Keratinocyte (primary cell): Measurements from ENCODE around the gene KMO. TPM values are rescaled to one million over a fixed set of nuclear protein-coding genes. Genes with fewer than 3 reads are reported as not detected.

Source experiments
- DNase-seq: peaks from one replicate; pipeline ENCODE4 v3.0.0-alpha.2; 2011; ENCODE audit warnings: low read depth, missing footprints, low spot score
- FAIRE-seq: peaks from 2 replicates; lab custom pipeline; 2011; peaks lifted over from hg19 to GRCh38; lab: Jason Lieb, UNC
- H2AFZ ChIP-seq: 2 replicates; pipeline ENCODE4 v1.6.0; 2012; ENCODE audit warnings: low read length, control low read depth, inconsistent platforms; ENCODE audit not compliant: control insufficient read depth
- H3K27ac ChIP-seq: 2 replicates; pipeline ENCODE4 v1.5.1; 2011; ENCODE audit warnings: low read length; ENCODE audit not compliant: control insufficient read depth, insufficient read depth
- H3K27me3 ChIP-seq: 3 replicates; pipeline ENCODE4 v1.6.0; 2011; ENCODE audit warnings: low read length; ENCODE audit not compliant: control insufficient read depth, insufficient read depth; ENCODE audit errors: extremely low read depth
- H3K36me3 ChIP-seq, 2 experiments: 2 replicates in 1 of 2; 3 replicates in 1 of 2; pipeline ENCODE4 v1.5.1; 2011; ENCODE audit warnings: low read length in 2 of 2, mild to moderate bottlenecking in 1 of 2; ENCODE audit not compliant: control insufficient read depth in 2 of 2, insufficient read depth in 2 of 2; ENCODE audit errors: extremely low read depth in 1 of 2
- H3K4me1 ChIP-seq: 3 replicates; pipeline ENCODE4 v1.5.1; 2011; ENCODE audit warnings: low read length; ENCODE audit not compliant: control insufficient read depth, insufficient read depth; ENCODE audit errors: extremely low read depth
- H3K4me2 ChIP-seq: 3 replicates; pipeline ENCODE4 v1.6.0; 2011; ENCODE audit warnings: low read depth, low read length; ENCODE audit not compliant: control insufficient read depth, insufficient read depth; ENCODE audit errors: extremely low read depth
- H3K4me3 ChIP-seq, 3 experiments: fragments of 200-600 bp in 1 of 3; sonication (generic) in 1 of 3; 2 replicates in 2 of 3; 3 replicates in 1 of 3; pipeline ENCODE4 v1.5.1; 2011 to 2016; ENCODE audit warnings: low read length in 3 of 3, mild to moderate bottlenecking in 3 of 3, control low read depth in 2 of 3, inconsistent platforms in 1 of 3, low read depth in 1 of 3, mixed read lengths in 1 of 3, mixed run types in 1 of 3, moderate library complexity in 1 of 3; ENCODE audit not compliant: control insufficient read depth in 2 of 3, insufficient read depth in 2 of 3; ENCODE audit errors: extremely low read depth in 1 of 3
- H3K79me2 ChIP-seq: 2 replicates; pipeline ENCODE4 v1.6.0; 2012; ENCODE audit warnings: low read length; ENCODE audit not compliant: control insufficient read depth, insufficient read depth
- H3K9ac ChIP-seq: 3 replicates; pipeline ENCODE4 v1.6.0; 2011; ENCODE audit warnings: low read length; ENCODE audit not compliant: control insufficient read depth, insufficient read depth; ENCODE audit errors: extremely low read depth
- H3K9me1 ChIP-seq: 3 replicates; pipeline ENCODE4 v1.6.0; 2011; ENCODE audit warnings: low read length; ENCODE audit not compliant: control insufficient read depth, insufficient read depth; ENCODE audit errors: extremely low read depth
- H3K9me3 ChIP-seq: 2 replicates; pipeline ENCODE4 v1.5.1; 2012; ENCODE audit warnings: low read depth, low read length; ENCODE audit not compliant: control insufficient read depth
- H4K20me1 ChIP-seq: 3 replicates; pipeline ENCODE4 v1.6.0; 2011; ENCODE audit warnings: low read length; ENCODE audit not compliant: control insufficient read depth, insufficient read depth; ENCODE audit errors: extremely low read depth
- EZH2 ChIP-seq: IDR thresholded peaks from one replicate; pipeline ENCODE4 v1.6.1; 2012; ENCODE audit warnings: inconsistent platforms, mild to moderate bottlenecking, low read length, moderate library complexity
- dilution Hi-C: fragments of 300-500 bp; cut with MboI; formaldehyde crosslinking; loops from one replicate; pipeline ENCODE4 v1.7.0; 2020; ENCODE audit warnings: low sequenced_read_pairs; ENCODE audit not compliant: extremely low pct_ligation_motif_present
- polyA plus RNA-seq, 5 experiments: library from polyadenylated mRNA; depleted of rRNA in 3 of 5; stranded (reverse) in 3 of 5; stranded (forward) in 1 of 5; unstranded in 1 of 5; fragments of >200 nt; gene quantifications; 1 replicate in 1 of 5; 2 replicates in 3 of 5; 3 replicates in 1 of 5; pipeline versions ENCODE4 v1.2.1 to v1.2.3, GENCODE V29; 2011 to 2012; ENCODE audit warnings: missing spikeins in 2 of 5, low read depth in 1 of 5, low replicate concordance in 1 of 5
- TF ChIP-seq, protein P1 (sequence below), 3 experiments: IDR thresholded peaks in 1 of 3; conservative IDR thresholded peaks in 1 of 3; optimal IDR thresholded peaks in 1 of 3; 2 replicates in 2 of 3; 3 replicates in 1 of 3; pipeline versions ENCODE3 to v1.5.1; 2011; ENCODE audit warnings: low read length in 3 of 3, mild to moderate bottlenecking in 3 of 3, moderate library complexity in 2 of 3, control low read depth in 1 of 3, inconsistent platforms in 1 of 3; ENCODE audit not compliant: insufficient read depth in 2 of 3; ENCODE audit errors: extremely low read depth in 1 of 3

The KMO gene
- polyA plus RNA-seq, 1 donor (not counting 4 experiments of a cell fraction or from before 2014, with no cell fraction given) = 4.7 TPM

DNA sequence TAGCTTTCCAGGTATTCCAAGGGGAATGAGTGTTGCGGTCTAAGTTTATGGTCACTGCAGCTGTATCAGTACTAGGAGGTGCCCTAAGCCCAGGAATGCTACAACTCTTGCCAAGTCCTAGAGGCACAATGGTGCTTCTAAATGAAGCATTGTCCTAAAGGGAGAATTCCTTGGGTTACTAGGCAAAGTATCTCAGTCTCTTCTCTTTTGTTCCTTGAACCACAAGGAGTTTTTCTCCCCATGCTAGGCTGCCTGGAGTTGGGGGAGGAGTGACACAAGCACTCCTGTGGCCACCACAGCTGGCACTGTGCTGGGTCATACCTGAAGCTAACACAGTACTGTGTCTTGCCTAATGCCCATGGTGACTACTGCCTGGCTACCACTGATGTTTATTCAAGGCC lies 50.7 kb downstream of the KMO start:
- H3K36me3 ChIP-seq = no peaks in the 10 kb centered on the region
- no peaks in the 10 kb centered on the region for H4K20me1 ChIP-seq
- H3K79me2 ChIP-seq = no peaks in the 10 kb centered on the region
- dilution Hi-C loops = no loop called here
- H3K4me3 ChIP-seq = no peak overlapping the region
- peak; percentile 99 for DNase-seq
- no peak overlapping the region for H2AFZ ChIP-seq
- H3K27ac ChIP-seq = peak overlapping the region; percentile 61
- peak overlapping the region; percentile 26 for H3K4me2 ChIP-seq
- peak; percentile 99 for FAIRE-seq
- TF ChIP-seq, protein P1, sequence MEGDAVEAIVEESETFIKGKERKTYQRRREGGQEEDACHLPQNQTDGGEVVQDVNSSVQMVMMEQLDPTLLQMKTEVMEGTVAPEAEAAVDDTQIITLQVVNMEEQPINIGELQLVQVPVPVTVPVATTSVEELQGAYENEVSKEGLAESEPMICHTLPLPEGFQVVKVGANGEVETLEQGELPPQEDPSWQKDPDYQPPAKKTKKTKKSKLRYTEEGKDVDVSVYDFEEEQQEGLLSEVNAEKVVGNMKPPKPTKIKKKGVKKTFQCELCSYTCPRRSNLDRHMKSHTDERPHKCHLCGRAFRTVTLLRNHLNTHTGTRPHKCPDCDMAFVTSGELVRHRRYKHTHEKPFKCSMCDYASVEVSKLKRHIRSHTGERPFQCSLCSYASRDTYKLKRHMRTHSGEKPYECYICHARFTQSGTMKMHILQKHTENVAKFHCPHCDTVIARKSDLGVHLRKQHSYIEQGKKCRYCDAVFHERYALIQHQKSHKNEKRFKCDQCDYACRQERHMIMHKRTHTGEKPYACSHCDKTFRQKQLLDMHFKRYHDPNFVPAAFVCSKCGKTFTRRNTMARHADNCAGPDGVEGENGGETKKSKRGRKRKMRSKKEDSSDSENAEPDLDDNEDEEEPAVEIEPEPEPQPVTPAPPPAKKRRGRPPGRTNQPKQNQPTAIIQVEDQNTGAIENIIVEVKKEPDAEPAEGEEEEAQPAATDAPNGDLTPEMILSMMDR (optimal IDR thresholded peaks at IDR 0.05 in 1 of 3, IDR thresholded peaks at IDR 0.05 in 1 of 3, conservative IDR thresholded peaks at IDR 0.05 in 1 of 3; ENCODE audit: extremely low read depth in 1 of 3, insufficient read depth in 2 of 3, low read length in 3 of 3) = peak in 1 of 3 experiments; percentile 40
- TF ChIP-seq EZH2 = no peak
- no peaks in the 10 kb centered on the region for H3K9me3 ChIP-seq
- no peaks in the 10 kb centered on the region for H3K27me3 ChIP-seq
- peaks cover 15% of the 10 kb centered on the region for H3K4me1 ChIP-seq
- no peak overlapping the region for H3K9ac ChIP-seq
- no peaks in the 10 kb centered on the region for H3K9me1 ChIP-seq

DNA sequence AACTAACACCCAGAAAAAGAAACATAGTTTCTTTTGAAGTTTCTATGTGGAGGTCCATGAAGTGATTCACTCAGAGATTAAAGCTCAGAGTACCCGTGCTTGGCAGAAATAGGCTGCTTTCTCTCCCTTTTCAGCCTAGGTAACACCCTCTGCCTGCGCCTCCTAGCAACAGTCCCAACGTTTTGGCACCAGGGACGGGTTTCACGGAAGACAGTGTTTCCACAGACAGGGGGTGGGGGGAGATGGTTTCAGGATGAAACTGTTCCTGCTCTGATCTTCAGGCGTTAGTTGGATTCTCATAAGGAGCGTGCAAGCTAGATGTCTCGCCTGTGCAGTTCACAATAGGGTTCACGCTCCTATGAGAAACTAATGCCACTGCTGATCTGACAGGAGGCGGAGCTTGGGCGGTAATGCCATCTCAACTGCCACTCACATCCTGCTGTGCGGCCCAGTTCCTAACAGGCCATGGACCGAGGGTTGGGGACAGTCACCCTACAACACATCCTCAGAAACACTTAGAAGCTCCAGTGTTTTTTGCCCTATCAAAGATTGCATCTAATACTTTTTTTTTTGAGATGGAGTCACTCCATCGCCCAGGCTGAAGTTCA lies 54.8 kb downstream of the KMO start:
- dilution Hi-C loops = no loop called here
- H3K9ac ChIP-seq = no peak overlapping the region
- no peaks in the 10 kb centered on the region for H4K20me1 ChIP-seq
- no peaks in the 10 kb centered on the region for H3K79me2 ChIP-seq
- no peak for TF ChIP-seq EZH2
- TF ChIP-seq, protein P1 (optimal IDR thresholded peaks at IDR 0.05 in 1 of 3, IDR thresholded peaks at IDR 0.05 in 1 of 3, conservative IDR thresholded peaks at IDR 0.05 in 1 of 3; ENCODE audit: extremely low read depth in 1 of 3, insufficient read depth in 2 of 3, low read length in 3 of 3) = no peak
- DNase-seq = no peak
- H2AFZ ChIP-seq = no peak overlapping the region
- H3K27ac ChIP-seq = no peak overlapping the region
- no peak for FAIRE-seq
- no peaks in the 10 kb centered on the region for H3K9me1 ChIP-seq
- no peaks in the 10 kb centered on the region for H3K9me3 ChIP-seq
- H3K27me3 ChIP-seq = no peaks in the 10 kb centered on the region
- H3K4me3 ChIP-seq = no peak overlapping the region
- no peak overlapping the region for H3K4me2 ChIP-seq
- H3K36me3 ChIP-seq = no peaks in the 10 kb centered on the region
- peaks cover 35% of the 10 kb centered on the region for H3K4me1 ChIP-seq
